Neutrophil (primary cell): Measurements from ENCODE around the gene CCDC187.

Source experiments
- H3K27ac ChIP-seq: fragments of 200-600 bp; sonication (generic); 2 replicates; pipeline ENCODE4 v1.5.1; 2016; ENCODE audit warnings: mild to moderate bottlenecking, moderate library complexity
- H3K27me3 ChIP-seq: fragments of 200-600 bp; sonication (generic); 2 replicates; pipeline ENCODE4 v1.6.0; 2016; ENCODE audit warnings: mild to moderate bottlenecking
- H3K36me3 ChIP-seq: fragments of 200-600 bp; sonication (generic); 2 replicates; pipeline ENCODE4 v1.5.1; 2017
- H3K4me1 ChIP-seq, 2 experiments: fragments of 200-600 bp in 1 of 2; sonication (generic) in 1 of 2; 1 replicate in 1 of 2; 2 replicates in 1 of 2; pipeline versions ENCODE4 v1.5.1 to v1.6.1; 2013 to 2016; ENCODE audit warnings: low read depth in 1 of 2, low read length in 1 of 2, mild to moderate bottlenecking in 1 of 2, moderate library complexity in 1 of 2; ENCODE audit not compliant: control insufficient read depth in 1 of 2, insufficient read depth in 1 of 2
- H3K4me3 ChIP-seq, 2 experiments: fragments of 200-600 bp in 1 of 2; sonication (generic) in 1 of 2; 1 replicate in 1 of 2; 2 replicates in 1 of 2; pipeline ENCODE4 v1.5.1; 2013 to 2016; ENCODE audit warnings: low read depth in 1 of 2, low read length in 1 of 2, mild to moderate bottlenecking in 1 of 2, moderate library complexity in 1 of 2
- H3K9me3 ChIP-seq: fragments of 200-600 bp; sonication (generic); 2 replicates; pipeline ENCODE4 v1.5.1; 2016
- TF ChIP-seq, protein P1 (sequence below): fragments of 200-600 bp; sonication (generic); IDR thresholded peaks from 2 replicates; pipeline ENCODE4 v1.5.1; 2016; ENCODE audit warnings: antibody characterized with exemption

CCDC187 gene

DNA sequence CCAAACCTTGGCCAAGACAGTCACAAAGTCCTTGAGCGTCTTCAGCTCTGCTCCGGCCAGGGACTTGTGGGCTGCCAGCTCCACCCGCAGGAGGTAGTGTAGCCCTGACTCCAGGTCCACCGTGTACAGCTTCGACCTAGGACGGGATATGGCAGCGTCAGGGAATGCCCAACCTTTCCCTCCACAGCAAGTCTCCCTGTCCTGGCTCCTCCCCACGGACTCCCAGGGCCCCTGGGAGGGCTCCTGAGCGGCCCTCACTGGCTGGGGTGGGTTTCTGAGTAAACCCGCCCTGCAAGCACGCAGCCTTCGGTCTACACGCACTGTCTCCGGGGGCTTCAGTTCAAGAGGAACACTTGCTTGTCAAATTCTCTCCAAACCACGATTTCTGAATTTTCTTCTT lies 85.2 kb downstream of the CCDC187 start:
- no peak overlapping the region for H3K27ac ChIP-seq
- no peaks in the 10 kb centered on the region for H3K27me3 ChIP-seq
- no peaks in the 10 kb centered on the region for H3K4me1 ChIP-seq
- H3K4me3 ChIP-seq: no peak overlapping the region
- TF ChIP-seq, protein P1, sequence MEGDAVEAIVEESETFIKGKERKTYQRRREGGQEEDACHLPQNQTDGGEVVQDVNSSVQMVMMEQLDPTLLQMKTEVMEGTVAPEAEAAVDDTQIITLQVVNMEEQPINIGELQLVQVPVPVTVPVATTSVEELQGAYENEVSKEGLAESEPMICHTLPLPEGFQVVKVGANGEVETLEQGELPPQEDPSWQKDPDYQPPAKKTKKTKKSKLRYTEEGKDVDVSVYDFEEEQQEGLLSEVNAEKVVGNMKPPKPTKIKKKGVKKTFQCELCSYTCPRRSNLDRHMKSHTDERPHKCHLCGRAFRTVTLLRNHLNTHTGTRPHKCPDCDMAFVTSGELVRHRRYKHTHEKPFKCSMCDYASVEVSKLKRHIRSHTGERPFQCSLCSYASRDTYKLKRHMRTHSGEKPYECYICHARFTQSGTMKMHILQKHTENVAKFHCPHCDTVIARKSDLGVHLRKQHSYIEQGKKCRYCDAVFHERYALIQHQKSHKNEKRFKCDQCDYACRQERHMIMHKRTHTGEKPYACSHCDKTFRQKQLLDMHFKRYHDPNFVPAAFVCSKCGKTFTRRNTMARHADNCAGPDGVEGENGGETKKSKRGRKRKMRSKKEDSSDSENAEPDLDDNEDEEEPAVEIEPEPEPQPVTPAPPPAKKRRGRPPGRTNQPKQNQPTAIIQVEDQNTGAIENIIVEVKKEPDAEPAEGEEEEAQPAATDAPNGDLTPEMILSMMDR: no peak
- H3K9me3 ChIP-seq: no peaks in the 10 kb centered on the region
- peaks cover 59% of the 10 kb centered on the region for H3K36me3 ChIP-seq

DNA sequence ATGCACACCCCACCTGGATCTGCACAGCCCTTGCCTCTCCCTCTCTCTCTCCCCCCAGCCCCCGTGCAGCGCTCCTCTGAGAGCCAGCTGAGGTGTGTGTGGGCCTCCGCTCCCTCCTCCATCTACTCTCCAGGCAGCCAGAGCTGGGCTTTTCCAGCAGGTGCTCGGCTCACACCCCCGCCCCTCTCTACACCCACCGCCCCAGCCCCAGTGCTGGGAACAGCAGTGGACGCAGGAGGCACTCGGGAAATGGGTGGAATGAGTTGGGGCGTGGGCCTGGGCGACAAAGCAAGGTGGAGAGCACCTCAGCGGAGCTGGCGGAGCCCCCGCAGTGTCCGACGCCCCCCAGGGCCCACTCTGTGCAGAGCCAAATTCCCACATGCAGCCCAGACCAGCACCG lies 85.6 kb downstream of the CCDC187 start:
- peaks cover 56% of the 10 kb centered on the region for H3K36me3 ChIP-seq
- no peak overlapping the region for H3K4me3 ChIP-seq
- H3K4me1 ChIP-seq: no peaks in the 10 kb centered on the region
- TF ChIP-seq, protein P1: no peak
- no peaks in the 10 kb centered on the region for H3K27me3 ChIP-seq
- no peaks in the 10 kb centered on the region for H3K9me3 ChIP-seq
- H3K27ac ChIP-seq: no peak overlapping the region

DNA sequence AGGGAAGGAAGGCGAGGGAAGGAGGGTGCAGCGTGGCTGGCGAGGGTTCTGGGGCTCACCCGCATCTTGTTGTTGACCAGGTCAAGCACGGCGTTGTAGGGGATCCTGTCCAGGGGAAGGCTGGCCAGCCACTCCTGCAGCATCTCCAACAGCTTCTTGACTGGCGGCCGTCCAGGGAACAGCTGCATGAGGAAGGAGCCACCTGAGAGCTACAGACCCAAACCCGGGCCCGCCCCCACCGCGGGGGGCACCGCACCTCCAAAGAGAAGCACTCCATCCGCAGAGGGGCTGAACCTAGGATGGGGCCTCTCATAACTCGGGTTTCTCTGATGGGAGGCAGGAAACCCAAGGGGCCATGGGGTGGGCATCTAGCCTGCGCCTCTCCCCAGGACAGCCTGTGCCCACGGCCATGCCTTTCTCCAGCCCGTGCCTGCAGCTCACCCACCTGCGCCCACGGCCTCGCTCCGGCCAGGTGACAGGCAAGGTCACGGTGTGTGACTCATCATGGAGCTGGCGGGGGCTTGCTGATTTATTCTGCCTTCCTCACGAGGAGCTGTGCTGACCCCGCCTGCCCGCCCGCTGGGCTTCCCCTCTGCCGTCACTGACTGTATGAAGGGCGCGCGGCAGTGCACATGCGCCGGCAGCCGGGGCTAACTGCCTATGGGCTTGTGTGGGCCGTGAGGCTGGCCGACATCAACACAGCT lies 87.2 kb downstream of the CCDC187 start:
- TF ChIP-seq, protein P1: no peak
- H3K4me3 ChIP-seq: no peak overlapping the region
- H3K27me3 ChIP-seq: no peaks in the 10 kb centered on the region
- H3K4me1 ChIP-seq: no peaks in the 10 kb centered on the region
- no peaks in the 10 kb centered on the region for H3K9me3 ChIP-seq
- peaks cover 52% of the 10 kb centered on the region for H3K36me3 ChIP-seq
- H3K27ac ChIP-seq: no peak overlapping the region

DNA sequence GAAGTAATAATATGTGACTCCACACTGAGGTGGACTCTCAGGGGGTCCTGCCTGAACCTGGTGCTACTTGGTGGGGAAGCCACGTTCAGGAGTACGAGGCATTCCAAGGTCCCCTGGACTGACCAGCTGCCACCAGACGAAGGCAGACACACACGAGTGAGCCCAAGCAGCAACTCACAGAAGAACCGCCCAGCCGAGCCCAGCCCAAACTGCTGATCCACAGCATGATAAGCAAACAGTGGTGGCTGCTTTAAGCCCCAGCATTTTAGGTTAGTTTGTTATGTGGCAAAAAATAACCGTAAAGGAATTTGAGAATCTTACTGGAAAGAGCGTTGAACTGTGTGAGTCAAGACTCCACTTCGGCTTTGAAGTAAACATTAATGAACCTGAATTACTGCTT lies 90.2 kb downstream of the CCDC187 start:
- no peaks in the 10 kb centered on the region for H3K9me3 ChIP-seq
- H3K4me3 ChIP-seq: no peak overlapping the region
- H3K27ac ChIP-seq: no peak overlapping the region
- TF ChIP-seq, protein P1: no peak
- H3K27me3 ChIP-seq: no peaks in the 10 kb centered on the region
- peaks cover 60% of the 10 kb centered on the region for H3K36me3 ChIP-seq
- no peaks in the 10 kb centered on the region for H3K4me1 ChIP-seq

DNA sequence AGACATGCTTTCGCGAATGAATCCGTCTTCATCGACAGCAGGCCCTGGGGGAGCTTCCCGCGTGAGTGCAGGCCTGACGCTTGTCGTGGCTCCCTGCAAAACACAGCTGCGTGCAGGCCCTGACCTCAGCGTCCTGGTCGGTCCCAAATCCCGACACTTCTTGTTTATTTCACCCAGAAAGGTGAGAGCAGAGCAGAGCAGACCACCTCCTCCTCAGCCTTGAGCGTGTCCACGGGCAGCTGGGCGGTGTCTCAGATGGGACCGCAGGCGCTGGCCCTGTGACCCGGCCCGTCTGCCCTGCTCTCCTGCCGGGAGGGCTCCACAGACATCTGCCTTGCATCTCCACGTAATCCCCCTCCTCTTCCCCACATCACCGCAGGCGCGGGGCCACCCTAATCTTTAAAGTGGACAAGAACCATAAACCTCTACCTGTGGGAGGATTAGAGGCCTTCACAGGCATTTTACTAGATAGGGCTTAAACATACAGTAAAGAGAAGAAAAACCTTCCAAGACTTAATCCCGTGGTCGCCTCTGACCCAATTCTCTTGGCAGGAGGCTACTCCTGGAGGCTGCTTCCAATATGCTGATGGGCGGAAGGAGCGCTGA lies 91.4 kb downstream of the CCDC187 start:
- peaks cover 52% of the 10 kb centered on the region for H3K36me3 ChIP-seq
- no peaks in the 10 kb centered on the region for H3K27me3 ChIP-seq
- no peak overlapping the region for H3K27ac ChIP-seq
- H3K9me3 ChIP-seq: no peaks in the 10 kb centered on the region
- H3K4me1 ChIP-seq: no peaks in the 10 kb centered on the region
- TF ChIP-seq, protein P1: no peak
- no peak overlapping the region for H3K4me3 ChIP-seq
